GM19397 (cell line): ENCODE measurements around the gene FGGY.
"Not testable (repeated sequence)": the region's sequence is repeated elsewhere in the genome, so short reads cannot be mapped to it uniquely, and the experiment has no call there.

Source experiments
- ATAC-seq: cut with Tn5 transposase; IDR thresholded peaks from one replicate; pipeline ENCODE4 v1.9.1; 2021; ENCODE audit warnings: mild to moderate bottlenecking, moderate library complexity; ENCODE audit not compliant: unreplicated experiment

Gene FGGY

GRCh38 chr1:59532102-59532501, 235.2 kb downstream of the FGGY start:
- no peak for ATAC-seq

- not testable (repeated sequence) for ATAC-seq
Observed at GRCh38 chr1:59538476-59538875, 241.6 kb downstream of the FGGY start.

DNA sequence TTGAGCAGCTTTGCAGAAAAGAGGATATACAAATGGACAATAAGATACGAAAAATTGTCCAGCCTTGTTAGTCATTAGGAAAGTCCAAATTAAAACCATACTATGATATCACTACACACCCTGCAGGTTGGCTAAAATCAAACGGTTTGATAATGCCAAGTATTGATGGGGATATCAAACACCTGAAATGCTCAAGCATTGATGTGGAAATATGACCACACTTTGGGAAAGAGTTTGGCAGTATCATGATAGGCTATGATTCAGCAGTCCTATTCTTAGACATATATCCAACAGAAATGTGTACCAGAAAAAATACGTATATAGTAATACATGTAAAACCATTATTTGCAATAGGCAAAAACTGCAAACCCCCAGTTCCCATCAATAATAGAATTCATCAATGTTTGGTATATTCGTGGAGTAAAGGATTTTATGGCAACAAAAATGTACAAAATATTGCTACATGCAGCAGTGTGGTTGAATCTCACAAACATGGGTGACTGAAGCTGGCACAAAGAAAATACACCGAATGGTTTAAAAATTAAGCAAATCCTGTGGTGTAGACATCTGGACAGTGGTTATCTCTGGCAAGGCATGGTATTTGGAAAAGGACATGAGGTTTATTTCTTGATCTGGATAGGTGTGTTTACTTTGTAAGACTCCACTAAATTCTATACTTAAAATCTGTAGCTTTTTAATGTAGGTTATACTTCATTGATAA, 243.2 kb downstream of the FGGY start:
- no peak for ATAC-seq

- no peak for ATAC-seq
Observed at GRCh38 chr1:59541161-59541560, 244.3 kb downstream of the FGGY start.

GRCh38 chr1:59541891-59542290, 245.0 kb downstream of the FGGY start:
- no peak for ATAC-seq

- ATAC-seq: no peak
Observed at GRCh38 chr1:59543211-59543668, 246.3 kb downstream of the FGGY start.

DNA sequence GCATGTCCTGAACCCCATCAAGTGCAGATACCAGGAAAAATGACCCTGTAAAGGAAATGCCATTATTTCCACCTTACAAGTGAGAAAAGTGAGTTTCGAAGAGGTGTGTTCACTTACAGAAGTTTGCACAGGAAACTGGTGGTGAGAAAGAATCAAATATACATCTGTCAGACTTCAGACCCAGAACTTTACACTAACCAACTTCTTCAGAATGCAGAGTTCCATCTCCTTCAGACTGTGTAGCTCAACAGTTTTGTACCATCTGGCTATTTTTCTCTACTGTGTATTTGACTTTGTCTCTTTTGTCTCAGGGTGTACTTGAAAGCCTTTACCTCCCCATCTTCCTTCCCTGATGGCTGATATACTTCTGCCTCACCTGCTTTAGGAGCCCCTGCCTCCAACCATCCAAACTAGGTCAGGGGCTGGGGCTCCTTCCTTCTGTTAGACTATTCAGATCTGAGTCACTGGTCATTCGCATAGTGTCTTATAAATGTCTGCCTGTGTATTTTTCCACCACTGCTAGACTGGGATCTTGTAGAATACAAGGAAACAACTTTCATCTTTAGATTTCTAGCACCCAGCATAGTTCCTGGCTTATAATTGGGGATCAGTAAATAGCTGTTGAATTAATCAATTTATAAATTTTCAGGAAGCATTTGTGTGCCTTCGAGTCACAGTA, 247.9 kb downstream of the FGGY start:
- ATAC-seq: no peak

- ATAC-seq: no peak
Observed at GRCh38 chr1:59545830-59546229, 248.9 kb downstream of the FGGY start.

- no peak for ATAC-seq
Observed at GRCh38 chr1:59549066-59549837, 252.4 kb downstream of the FGGY start.

GRCh38 chr1:59549903-59550302, 253.0 kb downstream of the FGGY start:
- ATAC-seq: no peak

DNA sequence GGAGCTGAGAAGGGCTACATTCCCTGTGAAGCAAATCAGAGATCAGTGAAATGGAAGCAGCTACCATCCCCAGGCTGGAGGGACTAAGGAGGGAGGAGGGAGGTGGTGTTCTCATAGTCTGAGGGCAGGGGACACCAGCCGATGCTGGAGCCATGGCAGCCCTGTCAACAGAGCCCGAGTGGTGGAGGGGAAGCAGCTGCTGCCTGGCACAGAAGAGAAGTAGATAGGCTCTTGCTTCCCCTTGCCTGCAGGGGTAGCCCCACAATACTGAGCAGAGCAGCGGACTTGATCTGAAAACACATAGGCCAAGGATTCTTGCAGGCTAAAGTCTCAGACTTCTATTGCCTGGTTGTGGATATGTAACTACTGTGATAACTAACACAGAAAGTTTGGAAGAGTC, 255.1 kb downstream of the FGGY start:
- no peak for ATAC-seq

DNA sequence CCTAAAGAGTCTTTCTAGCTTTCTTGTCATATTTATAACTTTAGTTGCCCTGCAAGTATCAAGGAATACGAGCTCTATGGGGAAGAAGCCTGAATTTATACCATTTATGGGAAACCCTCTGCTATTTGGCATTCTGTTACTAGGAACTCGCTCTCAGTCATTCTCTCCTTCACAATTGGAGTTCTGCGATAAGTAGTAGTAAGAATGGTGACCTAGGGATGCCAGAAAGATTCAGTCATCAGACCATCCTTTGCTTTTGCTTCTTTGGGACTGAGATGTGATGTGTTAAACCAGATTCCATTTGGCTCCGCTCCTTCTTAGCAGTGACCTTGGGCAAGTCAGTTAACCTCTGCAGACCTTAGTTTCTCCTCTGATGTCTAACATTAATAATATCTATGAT, 256.5 kb downstream of the FGGY start:
- ATAC-seq: no peak

- ATAC-seq: no peak
Observed at GRCh38 chr1:59554011-59554663, 257.2 kb downstream of the FGGY start.

DNA sequence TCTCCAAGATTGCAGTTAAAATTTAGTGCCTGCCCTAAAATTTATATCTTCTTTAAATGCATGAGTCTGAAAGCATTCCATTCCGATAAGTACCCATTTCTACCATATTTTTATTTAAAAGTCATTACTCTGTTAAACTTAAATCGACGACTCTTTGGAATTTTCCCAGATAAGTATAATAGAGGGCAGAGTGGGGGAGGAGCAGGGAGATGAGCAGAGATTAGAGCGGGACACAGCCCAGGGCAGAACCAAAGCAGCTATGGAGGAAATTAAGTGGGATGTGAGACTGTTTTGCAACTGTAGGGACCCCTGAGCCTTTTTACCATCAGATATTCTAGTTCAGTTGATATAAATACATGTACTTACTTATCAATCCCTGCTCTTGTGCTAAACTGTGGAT, 257.9 kb downstream of the FGGY start:
- ATAC-seq: no peak

- no peak for ATAC-seq
Observed at GRCh38 chr1:59556398-59556797, 259.5 kb downstream of the FGGY start.

- no peak for ATAC-seq
Observed at GRCh38 chr1:59556802-59557548, 260.1 kb downstream of the FGGY start.

GRCh38 chr1:59557549-59557885, 260.6 kb downstream of the FGGY start:
- ATAC-seq: no peak

GRCh38 chr1:59558580-59558979, 261.7 kb downstream of the FGGY start:
- ATAC-seq: not testable (repeated sequence)

DNA sequence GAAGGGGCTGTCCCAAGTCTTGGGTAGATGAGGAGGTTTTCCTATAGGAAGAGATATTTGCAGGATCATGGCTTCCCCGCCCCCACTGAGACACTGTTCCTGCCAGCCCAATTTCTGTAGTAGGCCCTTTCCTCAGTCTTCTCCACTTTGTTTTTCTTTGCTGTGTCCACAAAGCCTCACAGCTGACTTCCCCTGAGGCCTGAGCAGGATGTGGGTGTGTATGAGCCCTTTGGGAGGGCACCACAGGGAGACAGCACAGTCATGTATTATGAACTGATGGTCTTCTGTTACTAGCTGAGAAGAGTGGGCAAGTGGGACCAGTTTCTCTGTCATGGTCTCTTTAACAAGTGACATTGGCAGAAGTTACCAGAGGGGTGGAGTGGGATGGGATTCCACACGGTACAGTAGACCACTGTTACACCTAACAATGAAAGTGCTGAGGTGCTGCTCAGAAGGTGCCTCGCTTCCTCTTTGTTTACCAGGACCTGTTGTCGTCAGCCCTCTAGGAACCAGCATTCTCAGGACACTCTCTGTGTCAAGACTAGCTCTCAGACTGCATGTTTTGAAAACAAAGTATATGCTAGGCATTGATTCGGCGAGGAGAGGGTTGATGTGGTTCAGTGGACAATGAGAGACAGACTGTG, 264.0 kb downstream of the FGGY start:
- ATAC-seq: peak; percentile 80

DNA sequence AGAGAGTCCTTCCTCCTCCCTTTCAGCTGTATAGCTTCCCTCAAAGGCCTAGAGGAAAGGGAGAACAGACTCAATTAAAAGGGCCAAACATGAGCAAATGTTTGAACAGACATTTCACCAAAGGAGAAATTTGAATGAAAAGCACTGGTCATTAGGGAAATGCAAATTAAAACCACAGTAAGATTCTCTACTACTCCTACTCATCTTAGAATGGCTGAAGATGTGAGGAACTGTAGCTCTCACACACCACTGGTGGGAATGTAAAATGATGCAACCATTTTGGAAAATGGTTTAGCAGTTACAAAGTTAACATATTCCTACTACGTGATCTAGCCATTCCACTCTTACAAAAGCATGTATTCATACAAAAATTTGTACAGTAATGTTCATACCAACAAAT, 264.9 kb downstream of the FGGY start:
- ATAC-seq: no peak
